ENCODE data around the gene AFF3.

GRCh38 chr2:99922664-99923063, 219.7 kb downstream of the AFF3 start:
- TF ChIP-seq CTCF (IDR thresholded peaks at IDR 0.05) = no peak
- TF ChIP-seq EP300 (IDR thresholded peaks at IDR 0.05; ENCODE audit: low read depth) = no peak
